Midbrain (tissue), 1 donor: Measurements from ENCODE around the gene LRMDA.
A peak's percentile ranks its signal among the peaks of the same experiment; 100 is the strongest.

Experiments
- DNase-seq: peaks from one replicate; lab custom pipeline; 2025; lab: John Stamatoyannopoulos, UW

Gene LRMDA

DNA sequence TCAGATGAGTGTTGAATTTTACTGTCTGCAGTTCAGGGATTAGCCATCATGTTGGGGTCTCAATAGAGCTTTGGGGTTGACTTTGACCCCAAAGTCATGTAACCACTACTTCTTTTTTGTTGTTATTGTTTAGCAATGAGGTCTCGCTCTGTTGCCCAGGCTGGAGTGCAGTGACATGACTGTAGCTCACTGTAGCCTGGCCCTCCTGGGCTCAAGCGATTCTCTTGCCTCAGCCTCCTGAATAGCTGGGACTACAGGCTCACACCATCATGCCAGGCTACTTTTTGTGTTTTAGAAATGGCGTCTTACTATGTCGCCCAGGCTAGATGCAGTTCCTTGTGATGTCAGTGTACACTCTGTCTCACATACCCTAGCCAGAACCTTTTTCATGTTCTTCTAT lies 598.4 kb downstream of the LRMDA start:
- no peak for DNase-seq

DNA sequence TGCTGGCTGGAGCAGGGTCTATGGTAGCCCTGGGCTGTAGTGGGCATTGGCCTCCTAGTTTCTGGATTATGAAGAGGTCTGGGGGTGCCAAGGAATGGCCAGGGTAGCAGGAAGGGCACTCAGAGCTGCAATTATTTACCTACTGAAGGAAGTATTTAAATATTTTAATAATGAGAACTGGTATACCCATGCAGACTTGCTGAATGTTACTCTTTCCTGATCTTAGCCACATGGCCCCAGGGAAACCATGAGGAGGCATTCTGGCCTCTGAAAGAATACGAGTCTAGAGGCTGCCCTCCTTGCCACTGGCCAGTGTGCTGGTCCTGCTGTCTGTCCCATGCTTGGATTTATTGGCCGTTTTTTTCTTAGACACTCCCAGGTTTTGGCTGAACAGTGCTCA lies 599.7 kb downstream of the LRMDA start:
- no peak for DNase-seq

DNA sequence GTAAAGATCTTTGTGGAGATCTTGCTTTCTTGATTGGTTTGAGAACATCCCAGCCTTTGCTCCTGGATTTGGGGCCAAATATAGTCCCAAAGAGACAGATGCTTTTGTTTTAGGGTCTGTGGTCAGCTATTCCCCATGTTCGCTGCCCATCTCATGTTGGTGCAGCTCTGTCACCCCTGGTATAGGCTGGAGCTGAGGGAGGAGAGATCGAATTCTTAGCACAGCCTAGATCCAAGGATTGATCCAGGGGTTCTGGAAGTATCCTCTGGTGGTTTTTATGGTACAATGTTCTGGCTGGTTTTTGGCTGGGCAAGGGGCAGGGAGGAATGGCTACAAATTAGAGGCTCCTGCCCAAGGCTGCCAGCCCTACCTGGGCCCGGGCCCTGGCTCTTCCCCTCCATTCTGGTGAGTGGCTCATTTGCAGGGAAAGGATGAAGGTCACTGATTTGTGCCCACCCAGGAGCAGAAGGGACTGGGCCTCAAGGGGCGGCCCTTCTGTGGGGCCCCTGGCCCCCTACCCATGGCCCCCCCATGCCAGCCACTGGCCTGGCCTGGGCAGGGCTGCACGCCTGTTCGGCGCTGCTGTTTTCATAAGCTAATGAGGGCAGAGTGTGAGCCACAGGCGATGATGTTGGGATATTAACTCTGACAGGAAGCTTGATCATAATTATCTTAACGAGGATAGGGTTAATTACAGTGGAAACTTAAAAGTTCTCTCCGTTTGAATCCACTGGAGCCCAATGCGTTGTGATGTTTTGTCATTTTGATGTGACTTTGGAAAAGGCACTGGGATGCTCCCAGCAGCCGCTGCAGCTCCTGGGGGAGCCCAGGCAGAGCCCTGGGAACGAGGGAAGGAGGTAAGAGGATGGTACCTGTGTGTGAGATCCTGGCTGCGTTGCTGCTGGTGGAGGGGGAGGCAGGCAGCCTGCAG lies 600.6 kb downstream of the LRMDA start:
- DNase-seq, result no peak

DNA sequence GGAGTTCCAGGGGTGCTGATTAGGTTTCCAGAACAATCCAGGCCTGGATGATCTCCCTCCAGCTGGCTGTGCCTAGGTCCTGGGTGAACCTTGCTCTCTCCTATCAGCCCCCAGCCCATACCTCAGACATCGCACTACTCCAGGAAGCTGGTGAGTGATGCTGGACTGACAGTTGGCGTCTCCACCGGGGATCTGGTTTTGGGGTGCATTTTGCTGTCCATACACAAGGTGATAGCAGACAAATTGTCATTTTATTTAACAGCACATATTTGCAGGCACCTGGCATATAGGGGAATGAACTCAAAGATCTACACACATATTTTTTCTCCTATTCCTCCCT lies 601.2 kb downstream of the LRMDA start:
- no peak for DNase-seq

DNA sequence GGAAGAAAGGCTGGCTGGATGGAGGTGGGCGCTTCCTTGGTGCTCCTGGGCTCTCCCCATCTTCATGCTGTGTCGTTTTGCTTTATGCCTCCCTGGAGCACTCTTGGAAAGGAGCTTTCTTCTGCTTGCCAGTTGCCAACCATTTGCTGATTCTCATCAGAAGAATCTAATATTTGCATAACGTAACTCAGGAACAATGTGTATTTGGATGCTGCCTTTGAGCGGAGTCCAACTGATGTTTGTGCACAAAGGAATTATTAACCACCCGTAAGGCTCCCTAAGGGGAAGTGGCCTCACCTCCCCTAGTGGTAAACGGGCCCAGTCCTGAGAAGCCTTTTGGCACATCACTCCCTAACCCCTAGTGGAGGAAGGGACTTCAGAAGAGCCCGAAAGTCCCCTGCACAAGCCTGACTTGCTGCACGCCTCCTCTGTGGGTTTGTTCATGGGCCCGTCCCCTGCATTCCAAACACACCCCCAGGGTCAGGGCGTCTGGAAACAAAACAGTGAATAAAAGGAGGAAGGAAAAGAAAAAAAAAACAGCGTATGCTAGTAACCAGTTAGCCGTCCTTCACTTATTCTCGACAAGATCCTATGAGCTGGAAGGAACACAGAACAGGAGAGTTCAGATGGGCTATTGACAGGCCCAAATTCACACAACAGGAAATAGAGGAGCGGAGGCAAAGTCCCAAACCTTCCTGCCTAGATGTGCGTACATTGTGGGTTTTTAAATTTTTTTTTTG lies 602.2 kb downstream of the LRMDA start:
- DNase-seq, result no peak

DNA sequence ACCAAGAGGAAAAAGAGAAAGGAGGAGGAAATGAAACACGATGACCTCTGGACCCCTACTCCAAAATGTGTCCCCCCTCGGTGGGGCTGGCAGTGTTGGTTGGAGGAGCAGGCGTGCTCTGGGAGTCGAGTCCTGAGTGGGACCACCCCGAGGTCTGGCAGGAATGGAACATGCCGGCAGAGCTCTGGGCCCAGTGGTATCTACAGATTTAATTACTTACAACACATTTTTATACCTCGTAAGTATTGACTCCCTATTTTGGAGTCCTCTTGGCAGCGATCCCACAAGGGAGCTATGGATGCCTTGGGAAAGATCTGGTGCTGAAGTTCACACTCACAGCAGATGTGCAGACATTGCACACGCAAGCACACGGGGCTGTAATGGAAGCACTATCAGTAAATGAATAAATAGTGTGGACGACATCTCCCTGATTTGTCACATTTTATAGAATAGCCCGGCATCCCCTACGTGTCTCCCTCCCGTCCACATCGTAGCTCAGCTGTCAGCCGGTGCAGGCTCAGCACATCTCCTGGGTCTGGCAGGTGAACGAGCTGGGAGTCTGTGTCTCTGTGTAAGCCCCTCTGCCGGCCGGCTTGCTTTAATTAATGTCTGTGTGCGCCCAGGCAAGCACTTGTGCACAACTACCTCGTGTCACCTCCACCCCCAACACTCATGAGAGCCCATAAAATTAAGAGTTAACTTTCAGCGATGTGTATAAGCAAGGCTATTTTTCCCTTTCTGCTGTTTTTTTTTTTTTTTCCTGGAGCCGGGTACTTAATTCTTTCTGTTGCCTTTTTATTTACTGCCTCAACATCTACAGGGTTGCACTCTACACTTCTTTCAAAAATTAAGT lies 603.2 kb downstream of the LRMDA start:
- no peak for DNase-seq

DNA sequence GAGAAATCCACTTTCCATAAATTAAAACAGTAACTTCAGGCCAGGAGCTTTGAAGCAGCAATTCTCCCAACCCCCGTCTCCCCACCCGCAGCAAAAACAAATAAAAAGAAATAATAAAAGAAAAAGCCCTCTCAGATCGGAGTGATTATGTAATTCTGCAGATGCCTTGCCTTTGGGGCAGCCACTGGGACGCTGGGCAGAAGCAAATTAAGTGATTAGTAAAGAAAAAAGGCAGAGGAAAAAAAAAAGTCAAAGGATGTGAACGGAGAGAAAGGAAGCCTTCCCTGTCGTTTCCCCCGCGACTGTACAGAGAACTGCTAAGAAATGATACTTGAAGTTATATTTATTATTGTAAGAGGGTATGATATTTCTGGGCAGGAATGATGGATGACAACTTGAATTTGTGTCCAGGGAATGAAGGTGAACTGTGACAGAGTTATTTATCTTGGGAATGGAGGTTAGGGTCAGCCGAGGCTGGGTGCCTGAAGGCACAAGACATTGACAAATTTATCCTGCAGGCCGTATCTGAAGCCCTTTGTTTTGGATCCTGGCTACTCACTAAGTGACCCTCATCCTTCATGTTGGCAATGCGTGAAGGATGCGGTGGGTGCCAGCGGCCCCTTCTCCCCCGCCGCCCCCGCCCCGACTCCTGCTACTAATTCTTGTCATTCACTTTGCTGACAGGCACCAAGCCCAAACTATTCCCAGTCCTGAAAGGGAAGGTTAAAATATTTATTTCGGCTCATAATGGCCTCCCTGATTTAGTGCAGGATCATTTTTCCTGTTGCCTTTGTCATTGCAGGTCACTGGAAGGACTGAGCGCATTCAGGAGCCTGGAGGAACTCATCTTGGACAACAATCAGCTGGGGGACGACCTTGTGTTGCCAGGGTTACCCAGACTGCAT lies 604.0 kb downstream of the LRMDA start:
- no peak for DNase-seq

DNA sequence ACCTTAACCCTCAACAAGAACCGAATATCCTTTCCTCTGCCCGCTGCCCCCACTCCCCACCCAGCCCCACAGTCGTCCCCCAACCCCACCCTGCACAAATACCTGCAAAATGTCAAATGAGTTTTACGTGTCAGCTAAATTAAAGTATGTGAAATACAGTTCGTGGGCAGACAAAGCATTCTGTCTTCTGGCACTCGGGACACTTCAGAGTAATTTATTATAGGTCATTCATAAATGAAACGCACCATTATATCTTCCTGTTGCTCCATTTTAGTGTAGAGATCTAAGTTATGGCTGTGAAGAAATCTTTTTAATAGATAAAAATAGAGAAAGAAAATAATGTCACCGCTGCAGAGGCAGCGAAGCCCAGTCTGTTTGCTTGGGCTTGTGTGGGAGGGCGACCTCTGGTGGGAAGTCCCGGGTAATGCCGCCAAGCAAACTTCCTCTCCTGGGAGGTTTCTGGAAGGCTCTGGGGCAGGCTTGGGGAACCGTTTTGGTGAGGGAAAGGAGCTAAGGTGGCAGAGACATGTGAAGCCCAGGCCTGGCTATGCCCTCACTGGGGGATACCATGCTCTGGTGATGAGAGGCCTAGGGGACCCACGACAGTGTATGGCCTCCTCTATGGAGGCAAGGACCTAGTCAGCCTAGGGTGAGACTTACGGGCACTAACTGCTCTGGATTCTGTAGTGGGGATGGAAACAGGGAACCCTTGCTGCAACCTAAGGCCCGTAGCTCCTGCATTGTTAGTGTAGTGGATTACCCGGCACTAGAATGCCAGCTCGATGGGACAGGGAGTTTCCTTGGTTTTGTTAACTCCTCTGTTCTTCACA lies 604.9 kb downstream of the LRMDA start:
- peak; percentile 54 for DNase-seq

DNA sequence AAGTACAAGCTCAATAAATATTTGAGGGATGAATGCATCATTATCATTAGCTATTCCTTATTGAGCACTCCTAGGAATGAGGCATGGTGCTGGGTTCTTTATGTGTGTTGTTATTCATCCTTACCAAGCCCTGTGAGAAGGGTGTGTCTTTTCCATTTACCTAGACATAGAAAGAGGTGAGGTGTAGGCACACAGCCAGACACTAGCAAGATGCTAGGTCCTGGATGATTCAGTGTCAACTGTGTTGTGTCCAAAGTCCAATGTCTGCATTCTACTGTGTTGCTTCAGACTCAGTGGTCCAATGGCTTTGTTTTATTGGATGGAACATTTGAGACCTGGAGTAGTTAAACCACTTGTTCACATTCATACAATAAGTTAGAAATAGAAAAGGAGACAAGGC lies 605.5 kb downstream of the LRMDA start:
- DNase-seq, result no peak

DNA sequence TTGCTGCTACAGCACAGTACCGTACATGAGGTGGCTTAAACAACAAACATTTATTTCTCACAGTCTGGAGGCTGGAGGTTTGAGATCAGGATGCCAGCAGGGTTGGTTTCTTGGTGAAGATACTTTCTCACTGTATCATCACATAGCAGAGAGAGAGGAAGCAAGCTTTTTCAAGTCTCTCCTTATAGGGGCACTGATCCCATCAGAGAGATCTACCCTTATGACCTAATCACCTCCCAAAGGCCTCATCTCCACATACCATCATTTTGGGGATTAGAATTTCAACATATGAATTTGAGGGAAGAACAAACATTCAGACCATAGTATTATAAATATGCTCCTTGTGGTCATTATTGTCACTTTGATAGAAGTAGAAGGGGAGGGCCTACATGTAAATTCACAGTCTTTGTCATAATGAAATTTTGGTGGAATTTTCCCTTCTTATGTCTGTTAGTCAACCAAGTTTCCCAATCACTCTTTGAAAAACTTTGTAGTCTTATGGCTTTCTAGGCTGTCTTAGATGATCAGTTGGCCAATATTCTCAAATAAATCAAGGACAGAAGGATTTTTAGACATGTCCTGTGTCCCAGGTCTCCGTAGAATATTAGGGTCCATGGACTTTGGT lies 606.2 kb downstream of the LRMDA start:
- DNase-seq, result no peak

DNA sequence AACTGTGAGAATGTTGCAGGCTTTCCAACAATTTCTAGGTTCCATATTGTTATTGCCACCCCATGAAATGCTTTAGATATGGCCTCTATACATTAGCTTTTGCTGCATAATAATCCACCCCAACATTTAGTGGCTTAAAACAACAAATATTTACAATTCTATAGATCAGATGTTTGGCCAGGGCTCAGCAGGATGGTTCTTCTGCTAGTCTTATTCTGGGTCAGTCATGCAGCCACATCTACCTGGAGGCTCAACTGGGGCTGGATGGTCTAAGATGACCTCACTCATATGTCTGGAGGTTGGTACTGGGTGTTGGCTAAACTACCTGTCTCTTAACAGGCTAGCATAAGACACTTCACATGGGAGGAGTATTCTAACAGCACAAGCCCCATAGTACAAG lies 607.3 kb downstream of the LRMDA start:
- DNase-seq, result no peak

DNA sequence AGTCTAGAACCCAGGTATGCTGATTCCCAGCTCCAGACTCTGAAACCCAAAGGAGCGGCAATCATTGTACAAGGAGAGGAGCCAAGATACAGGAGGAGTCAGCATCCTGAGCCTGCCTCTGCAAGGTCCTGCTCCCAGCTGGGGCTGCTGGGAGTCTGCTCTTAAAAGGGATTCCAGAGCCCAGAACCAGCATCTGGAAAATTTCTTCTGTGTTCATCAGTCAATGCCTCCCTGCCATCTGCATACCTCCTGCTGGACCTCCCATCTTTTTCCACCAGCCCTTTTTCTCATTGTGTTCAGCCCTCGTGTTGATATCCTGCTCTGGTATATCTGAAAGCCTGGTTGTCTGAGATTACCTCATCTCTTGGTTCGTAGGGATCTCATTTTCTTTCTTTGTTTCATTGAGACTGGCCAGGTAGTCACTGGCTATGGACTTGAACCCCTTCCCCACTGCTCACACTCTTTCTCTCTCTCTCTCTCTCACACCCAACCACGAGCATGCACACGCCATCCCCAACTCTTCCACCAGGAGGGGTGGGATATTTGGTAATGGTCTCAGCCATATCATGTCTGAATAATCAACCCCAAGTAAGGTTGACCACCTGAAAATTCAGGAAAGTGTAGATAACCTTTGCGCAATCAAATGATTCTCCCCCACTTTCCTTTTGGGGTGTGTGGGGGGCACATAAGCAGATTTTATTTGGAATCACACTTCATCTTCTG lies 608.8 kb downstream of the LRMDA start:
- no peak for DNase-seq

DNA sequence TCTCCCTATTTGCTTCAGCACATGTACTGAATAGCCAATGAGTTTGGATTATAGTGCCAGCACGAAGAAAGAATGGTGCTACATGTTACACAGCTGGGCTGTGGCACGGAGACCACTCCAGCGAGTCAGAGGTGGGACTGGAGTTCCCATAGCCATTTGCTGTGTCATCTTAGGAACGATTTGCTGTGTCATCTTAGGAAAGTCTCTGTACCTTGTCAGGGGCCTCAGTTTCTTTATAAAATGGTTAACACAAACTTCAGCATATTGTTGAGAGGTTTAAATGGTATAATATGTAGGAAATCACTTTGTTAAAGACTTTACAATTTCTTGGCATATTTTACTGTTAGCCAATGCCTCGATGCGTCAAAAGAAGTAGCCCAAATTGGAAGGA lies 609.4 kb downstream of the LRMDA start:
- no peak for DNase-seq

DNA sequence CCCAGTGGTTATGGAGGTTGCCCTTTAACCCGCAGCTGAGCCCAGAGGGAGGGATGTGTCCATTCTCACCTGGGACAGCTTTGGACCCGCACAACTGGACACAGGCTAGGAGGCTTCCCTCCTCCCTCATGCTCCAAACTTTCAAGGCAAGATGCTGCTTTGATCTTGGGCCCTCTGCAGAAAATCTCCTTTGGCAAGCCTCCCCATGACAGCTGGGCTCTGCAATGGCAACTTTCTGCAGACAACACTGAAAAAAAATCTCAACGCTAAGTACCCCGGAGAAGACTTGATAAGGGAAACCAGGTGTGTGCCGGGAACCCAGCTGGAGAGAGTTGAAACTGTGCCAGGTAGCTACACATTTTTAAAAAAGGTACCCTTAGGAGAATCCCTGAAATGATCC lies 610.1 kb downstream of the LRMDA start:
- DNase-seq, result no peak

DNA sequence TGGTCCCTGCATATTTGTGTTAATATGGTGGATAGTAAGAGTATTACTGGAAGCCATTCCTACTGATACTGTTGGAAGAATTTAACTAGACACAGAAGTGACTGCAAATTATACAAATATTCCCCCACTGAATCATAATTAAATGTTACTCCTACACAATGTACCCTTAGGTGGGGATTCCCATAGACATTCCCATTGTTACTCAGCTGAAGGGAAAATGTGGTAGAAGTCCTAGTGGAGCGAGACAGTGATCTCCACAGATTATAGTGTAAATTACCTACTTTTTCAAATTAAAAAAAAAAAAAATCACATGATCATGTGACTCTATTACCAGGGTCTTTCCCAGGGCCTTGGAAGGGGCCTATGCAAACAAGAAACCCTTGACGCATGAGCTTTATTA lies 611.8 kb downstream of the LRMDA start:
- no peak for DNase-seq

DNA sequence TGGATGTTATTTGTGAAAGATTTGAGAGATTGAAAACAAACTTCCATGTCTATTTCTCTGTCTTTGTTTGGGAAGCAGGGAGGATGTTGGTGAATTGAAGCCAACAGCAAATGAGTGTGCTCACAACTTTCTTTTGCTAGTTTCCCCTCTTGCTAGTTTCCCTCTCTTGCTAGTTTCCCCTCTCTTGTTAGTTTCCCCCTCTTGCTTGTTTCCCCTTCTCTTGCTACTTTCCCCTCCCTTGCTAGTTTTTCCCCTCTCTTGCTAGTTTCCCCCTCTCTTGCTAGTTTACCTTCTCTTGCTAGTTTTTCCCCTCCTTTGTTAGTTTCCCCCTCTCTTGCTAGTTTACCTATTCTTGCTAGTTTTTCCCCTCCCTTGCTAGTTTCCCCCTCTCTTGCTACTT lies 613.3 kb downstream of the LRMDA start:
- DNase-seq, result no peak

DNA sequence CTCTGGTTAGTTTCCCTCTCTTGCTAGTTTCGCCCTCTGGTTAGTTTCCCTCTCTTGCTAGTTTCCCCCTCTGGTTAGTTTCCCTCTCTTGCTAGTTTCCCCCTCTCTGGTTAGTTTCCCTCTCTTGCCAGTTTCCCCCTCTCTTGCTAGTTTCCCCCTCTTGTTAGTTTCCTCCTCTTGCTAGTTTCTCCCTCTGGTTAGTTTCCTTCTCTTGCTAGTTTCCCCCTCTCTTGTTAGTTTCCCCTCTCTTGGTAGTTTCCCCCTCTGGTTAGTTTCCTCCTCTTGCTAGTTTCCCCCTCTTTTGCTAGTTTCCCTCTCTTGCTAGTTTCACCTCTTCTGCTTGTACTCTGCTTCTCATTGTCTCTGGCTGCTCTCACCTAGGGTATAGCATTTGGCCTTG lies 613.8 kb downstream of the LRMDA start:
- no peak for DNase-seq

DNA sequence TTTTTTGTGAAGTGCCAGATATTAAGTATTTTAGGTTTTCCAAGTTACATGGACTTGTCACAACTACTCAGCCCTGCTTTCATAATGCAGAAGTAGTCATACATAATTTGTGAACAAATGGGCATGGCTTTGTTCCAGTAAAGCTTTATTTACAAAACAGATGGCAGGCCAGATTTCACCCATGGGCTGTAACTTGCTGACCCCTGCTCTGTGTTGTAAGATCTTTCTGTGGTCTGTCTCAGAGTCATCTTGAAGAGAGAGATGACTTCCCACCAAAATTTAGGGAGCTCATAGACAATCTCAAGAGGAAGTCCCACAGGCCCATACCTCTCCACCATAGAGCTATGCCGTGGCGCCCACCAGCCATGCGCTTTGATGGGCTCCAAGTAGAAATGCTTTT lies 616.1 kb downstream of the LRMDA start:
- no peak for DNase-seq

DNA sequence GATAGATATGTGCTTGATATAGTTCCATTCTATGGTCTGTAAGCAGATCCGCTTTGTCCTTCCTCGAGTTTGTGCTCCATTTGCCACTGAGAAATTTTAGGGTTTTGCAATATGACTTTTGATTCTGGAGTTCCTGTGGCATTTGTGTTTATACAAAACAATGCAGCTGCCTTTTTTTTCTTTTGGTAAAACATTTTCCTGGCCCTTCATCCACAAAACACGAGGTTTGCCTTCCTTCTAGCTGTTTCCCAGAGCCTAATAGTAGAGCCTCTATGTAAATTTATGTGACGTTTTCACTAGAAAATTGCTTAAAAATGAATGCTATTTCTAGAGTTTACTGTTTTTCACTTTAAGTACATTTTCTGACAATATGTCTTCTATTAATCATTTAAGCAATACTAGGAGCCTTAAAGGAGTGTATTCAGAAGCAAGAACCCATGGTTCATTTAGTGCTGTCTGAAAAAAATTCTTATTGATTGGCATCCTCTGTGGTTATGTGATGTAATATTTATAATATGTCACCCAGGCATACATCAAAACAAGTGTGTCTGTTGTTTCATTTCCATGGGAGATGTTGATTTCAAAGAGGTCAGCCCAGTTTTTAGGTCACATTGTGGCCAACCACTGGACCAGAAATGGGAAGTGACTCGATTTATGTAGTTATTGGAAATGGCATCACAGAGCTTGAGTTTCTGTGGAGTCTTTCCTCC lies 618.3 kb downstream of the LRMDA start:
- no peak for DNase-seq
